B cell (primary cell): ENCODE results near the gene TRPV5. TPM values are rescaled to one million over a fixed set of nuclear protein-coding genes. Genes with fewer than 3 reads are reported as not detected.

Experiments
- ATAC-seq: fragments of 200-7000 bp; cut with Tn5 transposase; one replicate; pipeline ENCODE4 v1.10.0; 2021; ENCODE audit warnings: low read depth, mild to moderate bottlenecking, moderate number of reproducible peaks, moderate library complexity
- CTCF ChIA-PET: fragments of 350-600 bp; sonication (Branson Sonifier 250); formaldehyde crosslinking; loops from one replicate; lab custom pipeline; 2021; ENCODE audit warnings: antibody characterized with exemption, inconsistent platforms; lab: Charles Lee
- POLR2A ChIA-PET: fragments of 350-600 bp; sonication (Branson Sonifier 250); formaldehyde crosslinking; loops from one replicate; lab custom pipeline; 2021; ENCODE audit warnings: antibody characterized with exemption; lab: Charles Lee
- DNase-seq: peaks from one replicate; pipeline ENCODE4 v3.0.0; 2013
- H2AFZ ChIP-seq: 2 replicates; pipeline ENCODE4 v1.6.1; 2012; ENCODE audit warnings: mild to moderate bottlenecking, low read depth, low read length; ENCODE audit not compliant: insufficient read depth, poor library complexity, severe bottlenecking
- H3K27ac ChIP-seq, 2 donors: 1 replicate in 1 of 2; 2 replicates in 1 of 2; pipeline ENCODE4 v1.5.1; 2012 to 2013; ENCODE audit warnings: low read length in 2 of 2, mild to moderate bottlenecking in 2 of 2, moderate library complexity in 1 of 2
- H3K27me3 ChIP-seq, 4 experiments: fragments of 200-600 bp in 1 of 4; sonication (generic) in 1 of 4; replicated peaks in 1 of 4; 1 replicate in 2 of 4; 2 replicates in 2 of 4; pipeline versions ENCODE4 v1.6.1 to v1.7.0; 2013 to 2016; ENCODE audit warnings: low read length in 3 of 4, mild to moderate bottlenecking in 2 of 4, mixed read lengths in 1 of 4, moderate library complexity in 1 of 4; ENCODE audit not compliant: insufficient read depth in 4 of 4, control insufficient read depth in 3 of 4; ENCODE audit errors: control extremely low read depth in 1 of 4
- H3K36me3 ChIP-seq, 2 experiments: replicated peaks in 1 of 2; 1 replicate in 1 of 2; 2 replicates in 1 of 2; pipeline versions ENCODE4 v1.6.1 to v1.7.1; 2013; ENCODE audit warnings: low read length in 1 of 2; ENCODE audit not compliant: insufficient read depth in 2 of 2, control insufficient read depth in 1 of 2; ENCODE audit errors: control extremely low read depth in 1 of 2, extremely low read depth in 1 of 2
- H3K4me1 ChIP-seq, 2 donors: fragments of 200-600 bp in 1 of 2; sonication (generic) in 1 of 2; 1 replicate in 1 of 2; 2 replicates in 1 of 2; pipeline versions ENCODE4 v1.5.1 to v1.6.1; 2013 to 2017; ENCODE audit warnings: low read length in 2 of 2; ENCODE audit not compliant: control insufficient read depth in 2 of 2, insufficient read depth in 2 of 2
- H3K4me2 ChIP-seq: replicated peaks from 2 replicates; pipeline ENCODE3; 2012; ENCODE audit warnings: mild to moderate bottlenecking, low read depth, low read length; ENCODE audit not compliant: poor library complexity, severe bottlenecking
- H3K4me3 ChIP-seq, 5 experiments: fragments of 200-600 bp in 1 of 5; sonication (generic) in 1 of 5; 1 replicate in 3 of 5; 2 replicates in 2 of 5; pipeline versions ENCODE4 v1.5.1 to v1.7.0; 2011 to 2016; ENCODE audit warnings: low read length in 4 of 5, mild to moderate bottlenecking in 4 of 5, low read depth in 2 of 5, control low read depth in 1 of 5, moderate library complexity in 1 of 5; ENCODE audit not compliant: insufficient read depth in 1 of 5; ENCODE audit errors: control extremely low read depth in 1 of 5, extremely low read depth in 1 of 5
- H3K79me2 ChIP-seq: fragments of 200-600 bp; sonication (generic); one replicate; pipeline ENCODE4 v1.6.0; 2016; ENCODE audit warnings: low read length; ENCODE audit not compliant: control insufficient read depth, insufficient read depth
- H3K9ac ChIP-seq: fragments of 200-600 bp; sonication (generic); 2 replicates; pipeline ENCODE4 v1.6.1; 2017; ENCODE audit warnings: mild to moderate bottlenecking, low read length, moderate library complexity
- H3K9me3 ChIP-seq, 3 donors: one replicate each; pipeline versions ENCODE4 v1.6.1 to v1.7.1; 2013; ENCODE audit warnings: low read length in 2 of 3; ENCODE audit not compliant: control insufficient read depth in 2 of 3, insufficient read depth in 1 of 3; ENCODE audit errors: control extremely low read depth in 1 of 3
- H4K20me1 ChIP-seq: 2 replicates; pipeline ENCODE4 v1.6.0; 2012; ENCODE audit warnings: mild to moderate bottlenecking, low read length; ENCODE audit not compliant: insufficient read depth, control insufficient read depth, poor library complexity, severe bottlenecking
- H3K27ac Mint-ChIP-seq: one replicate; pipeline ENCODE4 v1.8.0; 2021; ENCODE audit warnings: mixed read lengths
- H3K27me3 Mint-ChIP-seq: one replicate; pipeline ENCODE4 v1.8.0; 2021; ENCODE audit warnings: mixed read lengths
- H3K4me1 Mint-ChIP-seq: one replicate; pipeline ENCODE4 v1.8.0; 2021; ENCODE audit warnings: mixed read lengths
- H3K4me3 Mint-ChIP-seq: one replicate; pipeline ENCODE4 v1.8.0; 2021; ENCODE audit warnings: mixed read lengths
- H3K9me3 Mint-ChIP-seq: one replicate; pipeline ENCODE4 v1.8.0; 2022; ENCODE audit warnings: mixed read lengths; ENCODE audit not compliant: insufficient read depth
- EZH2 ChIP-seq: IDR thresholded peaks from 2 replicates; pipeline ENCODE4 v1.6.1; 2012; ENCODE audit warnings: borderline replicate concordance, low read depth, mild to moderate bottlenecking, moderate library complexity, low read length; ENCODE audit not compliant: insufficient read depth, poor library complexity, severe bottlenecking
- WGBS: methylation state at CpG from one replicate; pipeline ENCODE4 v1.1.5; 2013; ENCODE audit warnings: missing lambda C conversion rate; ENCODE audit not compliant: insufficient coverage; 5-methylcytosine and 5-hydroxymethylcytosine counted together
- intact Hi-C: fragments of 100-400 bp; cut with micrococcal nuclease; formaldehyde crosslinking; loops from one replicate; pipeline ENCODE4 v1.10.0; 2022
- polyA plus RNA-seq: library from polyadenylated mRNA; depleted of rRNA; stranded (reverse); fragments of >200 nt; gene quantifications from 2 replicates; pipeline ENCODE4 v1.2.3, GENCODE V29; 2012
- total RNA-seq, 2 donors: library from RNA; stranded (reverse); fragments of 120-200 nt in 1 of 2; gene quantifications; 1 replicate in 1 of 2; 2 replicates in 1 of 2; pipeline versions ENCODE4 v1.2.3 to v1.2.4, GENCODE V29; 2013 to 2022
- TF ChIP-seq, protein P1 (sequence below): fragments of 200-600 bp; IDR thresholded peaks from one replicate; pipeline ENCODE4 v1.8.0; 2022; ENCODE audit warnings: antibody characterized with exemption, mild to moderate bottlenecking

TRPV5 gene
- total and polyA plus RNA-seq, 2 donors (not counting 1 experiment from before 2014, with no cell fraction given) = 0.03 TPM; not detected in 1

DNA sequence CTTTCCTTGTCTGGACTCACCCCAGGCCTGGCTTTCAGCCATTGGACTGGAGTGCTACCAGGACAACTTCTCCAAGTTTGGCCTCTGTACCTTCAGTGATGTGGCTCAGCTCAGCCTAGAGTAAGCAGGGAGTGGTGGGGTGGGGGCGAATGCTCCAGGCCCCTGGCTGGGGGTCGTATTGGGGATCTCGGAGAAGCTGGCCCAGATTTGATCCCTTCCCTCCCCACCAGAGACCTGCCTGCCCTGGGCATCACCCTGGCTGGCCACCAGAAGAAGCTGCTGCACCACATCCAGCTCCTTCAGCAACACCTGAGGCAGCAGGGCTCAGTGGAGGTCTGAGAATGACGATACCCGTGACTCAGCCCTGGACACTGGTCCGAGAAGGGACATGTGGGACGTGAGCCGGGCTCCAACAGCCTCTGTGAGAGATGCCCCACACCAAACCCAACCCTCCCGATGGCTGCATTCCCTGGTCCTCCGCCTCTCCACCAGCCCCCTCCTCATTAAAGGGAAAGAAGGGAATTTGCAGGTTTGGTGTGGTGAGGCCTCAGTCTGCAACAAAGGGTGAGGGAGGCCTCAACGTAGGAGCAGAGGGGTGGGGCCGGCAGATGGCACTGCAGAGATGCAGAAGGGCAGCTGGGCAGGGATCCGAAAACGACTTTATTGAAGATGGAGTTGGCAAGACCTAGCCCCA lies 62.8 kb downstream of the TRPV5 start:
- no peak overlapping the region for H3K4me2 ChIP-seq
- intact Hi-C loops = no loop called here
- POLR2A ChIA-PET = no interaction called here
- H3K4me3 ChIP-seq = no peak overlapping the region
- H3K4me1 ChIP-seq = no peaks in the 10 kb centered on the region
- no peaks in the 10 kb centered on the region for H3K79me2 ChIP-seq
- H3K27ac Mint-ChIP-seq = no peak overlapping the region
- CTCF ChIA-PET = interaction anchor here (0.8 to 1.3 kb wide), 3 partner anchors 156 to 345 kb away, joined by 3 to 6 read pairs (median 3); no protein-coding TSS in a partner anchor
- ATAC-seq (no peak), DNase-seq (no peak)
- no peak overlapping the region for H3K9ac ChIP-seq
- H3K9me3 ChIP-seq = peaks cover 0 to 12% (median 0%) of the 10 kb centered on the region in 3 donors
- no peak for TF ChIP-seq EZH2
- TF ChIP-seq, protein P1, sequence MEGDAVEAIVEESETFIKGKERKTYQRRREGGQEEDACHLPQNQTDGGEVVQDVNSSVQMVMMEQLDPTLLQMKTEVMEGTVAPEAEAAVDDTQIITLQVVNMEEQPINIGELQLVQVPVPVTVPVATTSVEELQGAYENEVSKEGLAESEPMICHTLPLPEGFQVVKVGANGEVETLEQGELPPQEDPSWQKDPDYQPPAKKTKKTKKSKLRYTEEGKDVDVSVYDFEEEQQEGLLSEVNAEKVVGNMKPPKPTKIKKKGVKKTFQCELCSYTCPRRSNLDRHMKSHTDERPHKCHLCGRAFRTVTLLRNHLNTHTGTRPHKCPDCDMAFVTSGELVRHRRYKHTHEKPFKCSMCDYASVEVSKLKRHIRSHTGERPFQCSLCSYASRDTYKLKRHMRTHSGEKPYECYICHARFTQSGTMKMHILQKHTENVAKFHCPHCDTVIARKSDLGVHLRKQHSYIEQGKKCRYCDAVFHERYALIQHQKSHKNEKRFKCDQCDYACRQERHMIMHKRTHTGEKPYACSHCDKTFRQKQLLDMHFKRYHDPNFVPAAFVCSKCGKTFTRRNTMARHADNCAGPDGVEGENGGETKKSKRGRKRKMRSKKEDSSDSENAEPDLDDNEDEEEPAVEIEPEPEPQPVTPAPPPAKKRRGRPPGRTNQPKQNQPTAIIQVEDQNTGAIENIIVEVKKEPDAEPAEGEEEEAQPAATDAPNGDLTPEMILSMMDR = no peak
- no peak overlapping the region for H3K27ac ChIP-seq
- 94% methylated on average over 8 of the region's 14 CpGs for WGBS
- no peak overlapping the region for H3K4me3 Mint-ChIP-seq
- H3K36me3 ChIP-seq = peaks cover 2 to 36% of the 10 kb centered on the region in 2 experiments
- no peak overlapping the region for H2AFZ ChIP-seq
- H3K27me3 Mint-ChIP-seq = peaks cover 1% of the 10 kb centered on the region
- H4K20me1 ChIP-seq = no peaks in the 10 kb centered on the region
- no peaks in the 10 kb centered on the region for H3K27me3 ChIP-seq
- peaks cover 3% of the 10 kb centered on the region for H3K4me1 Mint-ChIP-seq
- H3K9me3 Mint-ChIP-seq = no peaks in the 10 kb centered on the region

DNA sequence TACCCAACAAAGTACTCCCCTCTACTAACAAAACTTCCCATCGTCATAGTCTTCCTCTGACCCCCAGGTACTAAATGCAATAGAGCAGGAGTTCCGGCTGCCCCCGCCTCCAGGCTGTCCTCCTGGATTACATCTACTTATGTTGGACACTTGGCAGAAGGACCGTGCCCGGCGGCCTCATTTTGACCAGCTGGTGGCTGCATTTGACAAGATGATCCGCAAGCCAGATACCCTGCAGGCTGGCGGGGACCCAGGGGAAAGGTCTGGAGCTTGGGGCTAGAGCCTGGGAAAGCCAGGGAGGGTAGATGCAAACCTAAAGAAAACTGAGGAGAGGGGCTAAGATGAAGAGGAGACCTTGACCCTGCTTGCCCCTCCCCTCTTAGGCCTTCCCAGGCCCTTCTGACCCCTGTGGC lies 63.4 kb downstream of the TRPV5 start:
- no peak overlapping the region for H3K9ac ChIP-seq
- 87% methylated on average over 7 of the region's 8 CpGs for WGBS
- Mint-ChIP-seq H3K4me3 (no peak overlapping the region), H3K27ac (no peak overlapping the region), H3K9me3 (no peaks in the 10 kb centered on the region), H3K27me3 (no peaks in the 10 kb centered on the region), H3K4me1 (peaks cover 3% of the 10 kb centered on the region)
- H3K9me3 ChIP-seq = peaks cover 0 to 8% (median 0%) of the 10 kb centered on the region in 3 donors
- no peak overlapping the region for H3K4me2 ChIP-seq
- TF ChIP-seq, protein P1 = no peak
- TF ChIP-seq EZH2 = no peak
- ChIA-PET POLR2A (no interaction called here), CTCF (interaction anchor here (0.7 to 1.2 kb wide), 3 partner anchors 86 to 345 kb away, joined by 3 to 4 read pairs (median 3); no protein-coding TSS in a partner anchor)
- H4K20me1 ChIP-seq = no peaks in the 10 kb centered on the region
- intact Hi-C loops = no loop called here
- H3K27ac ChIP-seq = no peak overlapping the region
- no peaks in the 10 kb centered on the region for H3K4me1 ChIP-seq
- no peak for DNase-seq
- H3K4me3 ChIP-seq = no peak overlapping the region
- no peak overlapping the region for H2AFZ ChIP-seq
- ATAC-seq = no peak
- H3K79me2 ChIP-seq = no peaks in the 10 kb centered on the region
- no peaks in the 10 kb centered on the region for H3K27me3 ChIP-seq
- H3K36me3 ChIP-seq = peaks cover 2 to 36% of the 10 kb centered on the region in 2 experiments
